Adrenal gland (tissue), 5 donors: Measurements from ENCODE around the gene C3.
A peak's percentile ranks its signal among the peaks of the same experiment; 100 is the strongest.

ENCODE experiments used
- CTCF ChIP-seq, 6 experiments: fragments of 450-650 bp in 4 of 6; fragments of 200-600 bp in 2 of 6; sonication (generic) in 1 of 6; IDR thresholded peaks; 1 replicate in 5 of 6; 2 replicates in 1 of 6; pipeline versions ENCODE4 v1.5.1 to v1.8.0; 2016 to 2021; ENCODE audit warnings: antibody characterized with exemption in 6 of 6, mild to moderate bottlenecking in 2 of 6, moderate library complexity in 1 of 6
- POLR2A ChIP-seq, 2 donors: fragments of 450-650 bp; IDR thresholded peaks; one replicate each; pipeline ENCODE4 v1.6.1; 2017; ENCODE audit warnings: antibody characterized with exemption in 2 of 2, mild to moderate bottlenecking in 2 of 2, moderate library complexity in 1 of 2
- donor health status: DM: no; HTN: no; CAD: no.

GRCh38 chr19:6736169-6736916, 15.9 kb upstream of the C3 start:
- TF ChIP-seq POLR2A (IDR thresholded peaks at IDR 0.05) (peak in 1 of 2 donors; percentile 79), CTCF (IDR thresholded peaks at IDR 0.05) (peak; percentile 27 to 80 (median 69))
